ENCODE results near the gene ORC1. TPM values are rescaled to one million over a fixed set of nuclear protein-coding genes. Genes with fewer than 3 reads are reported as not detected.

Gene ORC1
- total and polyA plus RNA-seq, 2 of the 8 experiments (the other 6 are each of a cell fraction or from before 2014, with no cell fraction given), result 36.9 to 49.0 TPM

DNA sequence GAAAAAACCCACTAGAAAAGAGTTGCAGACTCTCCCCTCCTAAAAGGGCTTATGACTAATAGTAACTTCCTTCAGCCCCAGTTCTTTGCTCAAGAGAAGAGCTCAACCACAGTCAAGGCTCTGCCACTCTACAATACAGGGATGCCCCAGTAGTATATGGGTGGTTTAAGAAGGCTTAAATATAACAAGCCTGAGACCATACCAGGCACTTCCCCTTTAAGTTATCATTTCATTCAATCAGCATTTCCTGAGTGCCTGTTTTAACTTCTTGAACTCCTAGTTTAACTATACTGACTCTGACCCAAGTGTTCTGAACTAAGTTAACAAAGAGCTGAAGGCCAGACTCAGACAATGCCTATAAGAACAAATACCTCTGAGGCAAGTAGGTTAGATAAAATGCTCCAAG, 20.0 kb upstream of the ORC1 start:
- no peak overlapping the region for H3K4me2 ChIP-seq (ENCODE audit: insufficient read depth in 1 of 2, low read depth in 2 of 2, low read length in 2 of 2)

More for the DNA sequence above, 20.0 kb upstream of the ORC1 start:
- Histone ChIP-seq H2AFZ (ENCODE audit: low read length) (no peak overlapping the region), H3K4ac (replicated peaks; ENCODE audit: insufficient read length, low read depth, low read length) (no peak overlapping the region), H3K9ac (replicated peaks in 1 of 4; ENCODE audit: extremely low read depth in 1 of 4, low read depth in 3 of 4, low read length in 3 of 4) (no peak overlapping the region), H3K23ac (ENCODE audit: insufficient read length) (no peak overlapping the region), H3K23me2 (ENCODE audit: low read depth, low read length) (no peaks in the 10 kb centered on the region), H3K4me3 (ENCODE audit: extremely low read depth in 1 of 4, insufficient read depth in 2 of 4, low read depth in 3 of 4, low read length in 4 of 4) (no peak overlapping the region), H2BK5ac (ENCODE audit: low read depth, low read length) (no peak overlapping the region), H3K56ac (replicated peaks; ENCODE audit: insufficient read length, low read depth, low read length) (no peak overlapping the region), H3K14ac (ENCODE audit: insufficient read length) (no peak overlapping the region), H3K18ac (ENCODE audit: extremely low read depth, low read length) (no peak overlapping the region), H2BK15ac (ENCODE audit: low read length) (no peak overlapping the region), H2AK5ac (ENCODE audit: low read depth, low read length) (no peak overlapping the region), H3K27ac (ENCODE audit: low read depth, low read length) (no peak overlapping the region), H2BK120ac (replicated peaks; ENCODE audit: low read depth, low read length) (no peak overlapping the region), H3K79me2 (ENCODE audit: control insufficient read depth in 1 of 2, insufficient read depth in 2 of 2, low read length in 2 of 2) (no peaks in the 10 kb centered on the region), H3K79me1 (ENCODE audit: low read depth, low read length) (no peaks in the 10 kb centered on the region), H3K4me1 (replicated peaks in 1 of 4; ENCODE audit: control insufficient read depth in 3 of 4, insufficient read depth in 4 of 4, low read length in 3 of 4) (no peaks in the 10 kb centered on the region; a peak in 1 of 7 replicates), H3K27me3 (replicated peaks in 1 of 4; ENCODE audit: control insufficient read depth in 3 of 4, extremely low read depth in 1 of 4, insufficient read depth in 3 of 4, low read length in 3 of 4) (no peaks in the 10 kb centered on the region), H2BK12ac (ENCODE audit: low read depth, low read length) (no peak overlapping the region), H3K36me3 (ENCODE audit: control insufficient read depth in 2 of 4, insufficient read depth in 4 of 4, low read length in 3 of 4) (peaks cover 0 to 35% (median 12%) of the 10 kb centered on the region in 4 experiments; a peak in 5 of 8 replicates), H4K8ac (ENCODE audit: extremely low read depth, insufficient read depth, low read length) (no peak overlapping the region), H4K91ac (replicated peaks; ENCODE audit: insufficient read length, low read length) (no peak overlapping the region), H2BK20ac (ENCODE audit: low read length) (no peak overlapping the region), H4K5ac (ENCODE audit: insufficient read length, low read depth, low read length) (no peak overlapping the region), H3K9me3 (ENCODE audit: insufficient read depth in 2 of 2, low read depth in 1 of 2, low read length in 1 of 2) (no peaks in the 10 kb centered on the region), H4K20me1 (replicated peaks in 1 of 2; ENCODE audit: control insufficient read depth in 1 of 2, insufficient read depth in 2 of 2, low read length in 2 of 2) (peaks cover 0 to 1% of the 10 kb centered on the region in 2 experiments)
- FAIRE-seq (no peak), DNase-seq (ENCODE audit: low read depth in 1 of 2, low spot score in 2 of 2) (no peak)
- POLR2A ChIA-PET (ENCODE audit: partially characterized antibody), result interaction anchor here (0.5 to 2.2 kb wide), 6 partner anchors 8 to 415 kb away, joined by 3 to 10 read pairs (median 4); partner anchors contain the start of genes ORC1 and PRPF38A
- TF ChIP-seq JUND (IDR thresholded peaks at IDR 0.05; ENCODE audit: low read length) (no peak), ATF3 (IDR thresholded peaks at IDR 0.05; ENCODE audit: insufficient read depth, low read depth, low read length) (no peak), SIRT6 (IDR thresholded peaks at IDR 0.05; ENCODE audit: low read length) (no peak), CEBPB (IDR thresholded peaks at IDR 0.05; ENCODE audit: low read depth, low read length) (no peak), ASH2L (IDR thresholded peaks at IDR 0.05; ENCODE audit: low read length) (no peak)
- CTCF ChIA-PET (ENCODE audit: partially characterized antibody), result interaction anchor here (0.7 to 1.5 kb wide), 2 partner anchors 19 to 756 kb away, joined by 3 read pairs; no protein-coding TSS in a partner anchor
